Activated T-helper 1 cell treated with anti-CD3 and anti-CD28 coated beads, Interleukin-12 subunit alpha, Interleukin-12 subunit beta, Interleukin-2, Interleukin-4 antibody, amounts not matched to agents 30 ng/mL and 10 ng/mL and 1 ng/mL, durations not matched to agents 14 hours and 24 hours and 36 hours (primary cell): ENCODE results near the gene BNIP5. TPM values are rescaled to one million over a fixed set of nuclear protein-coding genes. Genes with fewer than 3 reads are reported as not detected.

Source experiments
- DNase-seq: peaks from one replicate; pipeline ENCODE4 v3.0.0; 2021; ENCODE audit warnings: low spot score
- H3K27ac Mint-ChIP-seq: one replicate; pipeline ENCODE4 v1.8.0; 2021; ENCODE audit warnings: mild to moderate bottlenecking, mixed read lengths
- H3K27me3 Mint-ChIP-seq: one replicate; pipeline ENCODE4 v1.8.0; 2022; ENCODE audit warnings: mild to moderate bottlenecking, moderate library complexity, mixed read lengths; ENCODE audit not compliant: insufficient read depth
- H3K36me3 Mint-ChIP-seq: one replicate; pipeline ENCODE4 v1.8.0; 2021; ENCODE audit warnings: low read depth, mixed read lengths
- H3K4me1 Mint-ChIP-seq: one replicate; pipeline ENCODE4 v1.8.0; 2021; ENCODE audit warnings: low read depth, mixed read lengths
- H3K4me3 Mint-ChIP-seq: one replicate; pipeline ENCODE4 v1.8.0; 2021; ENCODE audit warnings: mild to moderate bottlenecking, moderate library complexity, mixed read lengths
- H3K9me3 Mint-ChIP-seq: one replicate; pipeline ENCODE4 v1.8.0; 2021; ENCODE audit warnings: mixed read lengths
- intact Hi-C: fragments of 100-400 bp; cut with micrococcal nuclease; formaldehyde crosslinking; loops from one replicate; pipeline ENCODE4 v1.15.1; 2024
- total RNA-seq: library from RNA; stranded (reverse); gene quantifications from 2 replicates; pipeline ENCODE4 v1.2.3, GENCODE V29; 2022

The BNIP5 gene
- total RNA-seq, 1 donor from 2014 or later, result not detected

GRCh38 chr6:36323062-36323461, 13.6 kb downstream of the BNIP5 start:
- intact Hi-C loops, result no loop called here
- H3K4me3 Mint-ChIP-seq, result no peak overlapping the region

GRCh38 chr6:36322591-36322990, 14.1 kb downstream of the BNIP5 start:
- intact Hi-C loops, result no loop called here
- Mint-ChIP-seq H3K4me3 (no peak overlapping the region), H3K27ac (no peak overlapping the region), H3K36me3 (no peaks in the 10 kb centered on the region), H3K9me3 (no peaks in the 10 kb centered on the region), H3K4me1 (no peaks in the 10 kb centered on the region), H3K27me3 (peaks cover 20% of the 10 kb centered on the region)
- no peak for DNase-seq

More at GRCh38 chr6:36323062-36323461, 13.6 kb downstream of the BNIP5 start:
- Mint-ChIP-seq H3K36me3 (no peaks in the 10 kb centered on the region), H3K9me3 (no peaks in the 10 kb centered on the region), H3K27ac (no peak overlapping the region), H3K27me3 (peaks cover 16% of the 10 kb centered on the region), H3K4me1 (no peaks in the 10 kb centered on the region)
- no peak for DNase-seq

DNA sequence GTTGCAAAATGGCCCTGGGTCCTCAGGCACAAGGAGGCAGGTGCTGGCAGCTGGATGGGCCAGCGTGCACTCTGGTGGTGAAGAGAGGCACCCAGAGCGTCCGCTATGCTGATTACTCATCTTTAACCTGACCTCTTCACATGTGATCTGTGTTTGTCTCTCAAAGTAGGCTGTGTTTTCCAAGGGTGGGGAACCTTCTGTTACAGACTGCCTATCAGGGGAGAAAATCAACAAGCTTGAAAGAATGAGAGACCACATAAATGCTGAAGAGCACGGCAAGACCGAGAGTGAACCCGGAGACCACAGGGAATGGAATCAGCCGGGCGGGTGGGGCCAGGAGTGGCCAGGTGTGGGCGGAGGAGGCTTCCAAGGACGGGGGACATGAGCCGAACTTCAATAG, 16.2 kb downstream of the BNIP5 start:
- no peaks in the 10 kb centered on the region for H3K9me3 Mint-ChIP-seq

DNA sequence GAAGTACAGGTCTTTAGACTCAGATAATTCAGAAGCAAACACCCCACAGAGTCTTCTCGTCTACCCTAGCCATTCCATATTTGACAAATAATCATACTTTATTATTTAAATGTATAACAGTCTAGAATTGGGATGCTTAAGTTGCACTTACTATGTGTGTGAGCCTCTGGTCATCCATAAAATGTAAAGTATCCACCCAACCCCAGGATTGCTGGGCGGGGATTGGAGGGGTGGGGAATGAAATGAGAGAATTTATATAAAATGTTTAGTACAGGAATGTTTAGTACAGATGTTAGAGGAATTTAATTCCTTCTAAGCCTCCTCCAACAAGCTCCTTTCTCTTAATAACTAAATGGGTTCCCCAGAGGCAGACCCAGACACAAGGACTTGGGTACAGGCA, 16.9 kb downstream of the BNIP5 start:
- DNase-seq, result no peak
- no peak overlapping the region for H3K27ac Mint-ChIP-seq
- no peak overlapping the region for H3K4me3 Mint-ChIP-seq
- no peaks in the 10 kb centered on the region for H3K4me1 Mint-ChIP-seq
- H3K36me3 Mint-ChIP-seq, result no peaks in the 10 kb centered on the region
- no peaks in the 10 kb centered on the region for H3K9me3 Mint-ChIP-seq
- H3K27me3 Mint-ChIP-seq, result peaks cover 29% of the 10 kb centered on the region
- intact Hi-C loops, result no loop called here

More for the DNA sequence above, 16.2 kb downstream of the BNIP5 start:
- H3K27ac Mint-ChIP-seq, result no peak overlapping the region
- H3K36me3 Mint-ChIP-seq, result no peaks in the 10 kb centered on the region
- H3K27me3 Mint-ChIP-seq, result peaks cover 28% of the 10 kb centered on the region
- no peak overlapping the region for H3K4me3 Mint-ChIP-seq
- no peaks in the 10 kb centered on the region for H3K4me1 Mint-ChIP-seq
- DNase-seq, result no peak
- intact Hi-C loops, result no loop called here

- H3K4me1 Mint-ChIP-seq, result no peaks in the 10 kb centered on the region
- H3K27me3 Mint-ChIP-seq, result peaks cover 29% of the 10 kb centered on the region
- H3K4me3 Mint-ChIP-seq, result no peak overlapping the region
- no peaks in the 10 kb centered on the region for H3K36me3 Mint-ChIP-seq
- no peaks in the 10 kb centered on the region for H3K9me3 Mint-ChIP-seq
- no peak for DNase-seq
- no peak overlapping the region for H3K27ac Mint-ChIP-seq
- intact Hi-C loops, result no loop called here
Measured at GRCh38 chr6:36319436-36319762, 17.3 kb downstream of the BNIP5 start.

- Mint-ChIP-seq H3K4me1 (no peaks in the 10 kb centered on the region), H3K27me3 (peaks cover 29% of the 10 kb centered on the region), H3K9me3 (no peaks in the 10 kb centered on the region), H3K27ac (no peak overlapping the region), H3K36me3 (no peaks in the 10 kb centered on the region), H3K4me3 (no peak overlapping the region)
- no peak for DNase-seq
- intact Hi-C loops, result no loop called here
Measured at GRCh38 chr6:36318690-36319435, 17.8 kb downstream of the BNIP5 start.

DNA sequence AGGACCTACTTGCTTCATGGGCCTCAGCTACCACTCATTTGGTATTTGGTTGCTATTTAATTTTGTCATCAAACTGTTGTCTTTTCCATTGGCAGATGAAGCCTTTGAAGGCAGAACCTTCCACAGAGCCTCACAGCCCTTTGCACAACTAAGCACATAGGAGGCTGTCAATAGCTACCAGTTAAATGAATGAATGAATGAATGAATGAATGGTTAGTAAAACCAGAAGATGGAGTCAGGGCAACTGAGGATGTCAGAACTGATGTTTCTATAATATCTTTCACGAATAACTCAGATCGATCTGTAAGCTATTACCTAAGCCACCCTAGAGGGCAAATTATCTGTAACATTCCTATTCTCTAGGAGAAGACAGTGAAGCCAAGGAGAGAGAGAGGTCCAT, 19.1 kb downstream of the BNIP5 start:
- intact Hi-C loops, result no loop called here
- Mint-ChIP-seq H3K4me3 (no peak overlapping the region), H3K36me3 (no peaks in the 10 kb centered on the region), H3K4me1 (no peaks in the 10 kb centered on the region), H3K27me3 (peaks cover 27% of the 10 kb centered on the region), H3K9me3 (no peaks in the 10 kb centered on the region), H3K27ac (no peak overlapping the region)
- no peak for DNase-seq

- H3K4me1 Mint-ChIP-seq, result no peaks in the 10 kb centered on the region
- peaks cover 36% of the 10 kb centered on the region for H3K27me3 Mint-ChIP-seq
- no peak overlapping the region for H3K4me3 Mint-ChIP-seq
- DNase-seq, result no peak
- H3K27ac Mint-ChIP-seq, result no peak overlapping the region
- H3K36me3 Mint-ChIP-seq, result no peaks in the 10 kb centered on the region
- intact Hi-C loops, result no loop called here
- H3K9me3 Mint-ChIP-seq, result no peaks in the 10 kb centered on the region
Measured at GRCh38 chr6:36315921-36316320, 20.8 kb downstream of the BNIP5 start.

GRCh38 chr6:36314221-36315014, 22.3 kb downstream of the BNIP5 start:
- DNase-seq, result no peak
- no peak overlapping the region for H3K4me3 Mint-ChIP-seq
- intact Hi-C loops, result no loop called here
- no peaks in the 10 kb centered on the region for H3K9me3 Mint-ChIP-seq
- H3K27me3 Mint-ChIP-seq, result peaks cover 39% of the 10 kb centered on the region
- no peak overlapping the region for H3K27ac Mint-ChIP-seq
- H3K4me1 Mint-ChIP-seq, result no peaks in the 10 kb centered on the region
- no peaks in the 10 kb centered on the region for H3K36me3 Mint-ChIP-seq

DNA sequence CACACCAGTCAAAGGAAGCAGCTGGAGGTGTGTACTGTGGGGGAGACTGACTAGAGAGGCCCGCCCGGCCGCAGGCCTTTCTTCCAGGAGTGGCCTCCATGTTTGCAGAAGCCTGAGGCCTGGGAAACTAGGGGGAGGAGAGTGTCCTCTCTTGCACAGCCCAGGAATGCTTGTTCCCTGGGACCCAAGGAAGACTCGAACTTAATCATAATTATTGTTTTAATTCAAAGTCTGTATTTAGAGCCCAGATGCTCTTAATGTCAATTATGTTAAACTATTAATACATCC, 23.1 kb downstream of the BNIP5 start:
- H3K9me3 Mint-ChIP-seq, result no peaks in the 10 kb centered on the region
- H3K4me3 Mint-ChIP-seq, result no peak overlapping the region
- peaks cover 39% of the 10 kb centered on the region for H3K27me3 Mint-ChIP-seq
- no peaks in the 10 kb centered on the region for H3K36me3 Mint-ChIP-seq
- H3K27ac Mint-ChIP-seq, result no peak overlapping the region
- DNase-seq, result no peak
- intact Hi-C loops, result no loop called here
- peaks cover 6% of the 10 kb centered on the region for H3K4me1 Mint-ChIP-seq

- intact Hi-C loops, result no loop called here
- H3K27ac Mint-ChIP-seq, result no peak overlapping the region
- no peaks in the 10 kb centered on the region for H3K36me3 Mint-ChIP-seq
- H3K27me3 Mint-ChIP-seq, result peaks cover 35% of the 10 kb centered on the region
- DNase-seq, result no peak
- H3K9me3 Mint-ChIP-seq, result no peaks in the 10 kb centered on the region
- H3K4me1 Mint-ChIP-seq, result peaks cover 6% of the 10 kb centered on the region
- no peak overlapping the region for H3K4me3 Mint-ChIP-seq
Measured at GRCh38 chr6:36312854-36313648, 23.6 kb downstream of the BNIP5 start.

GRCh38 chr6:36309900-36310299, 26.8 kb downstream of the BNIP5 start:
- intact Hi-C loops, result no loop called here
- no peaks in the 10 kb centered on the region for H3K36me3 Mint-ChIP-seq
- no peak for DNase-seq
- H3K27me3 Mint-ChIP-seq, result peaks cover 24% of the 10 kb centered on the region
- no peak overlapping the region for H3K27ac Mint-ChIP-seq
- no peaks in the 10 kb centered on the region for H3K9me3 Mint-ChIP-seq
- H3K4me1 Mint-ChIP-seq, result peaks cover 6% of the 10 kb centered on the region
- H3K4me3 Mint-ChIP-seq, result no peak overlapping the region

DNA sequence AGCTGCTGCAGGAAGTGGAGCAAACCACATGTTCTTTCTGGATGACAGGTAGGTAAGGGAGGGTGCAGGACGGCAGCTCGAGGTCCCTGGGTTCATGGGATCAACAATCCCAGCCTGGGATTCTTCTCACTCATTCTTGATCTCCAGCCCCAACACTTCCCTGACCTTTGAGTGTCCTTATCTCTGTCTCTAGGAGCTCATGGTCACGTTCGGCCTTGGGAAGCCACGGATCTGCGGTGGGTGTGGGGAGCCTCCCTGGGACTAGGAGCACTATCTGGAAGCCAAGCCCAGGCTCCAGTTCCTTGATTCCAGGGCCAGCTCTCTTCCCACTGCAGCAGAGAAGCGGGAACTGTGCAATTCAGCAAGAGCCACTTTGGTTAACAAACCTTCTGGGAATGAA, 27.5 kb downstream of the BNIP5 start:
- intact Hi-C loops, result no loop called here
- Mint-ChIP-seq H3K27ac (no peak overlapping the region), H3K4me3 (no peak overlapping the region), H3K36me3 (no peaks in the 10 kb centered on the region), H3K27me3 (peaks cover 24% of the 10 kb centered on the region), H3K4me1 (peaks cover 6% of the 10 kb centered on the region), H3K9me3 (no peaks in the 10 kb centered on the region)
- DNase-seq, result no peak
